Hepatocyte (in vitro differentiated cells): ENCODE data around the gene APBA3. TPM values are rescaled to one million over a fixed set of nuclear protein-coding genes. Genes with fewer than 3 reads are reported as not detected.

Experiments
- DNase-seq: peaks from one replicate; pipeline ENCODE4 v3.0.0-alpha.2; 2016; ENCODE audit warnings: low spot score
- H2AFZ ChIP-seq: fragments of 200-600 bp; sonication (generic); 2 replicates; pipeline ENCODE4 v1.6.0; 2016; ENCODE audit warnings: antibody characterized with exemption, mild to moderate bottlenecking
- H3K27ac ChIP-seq: fragments of 200-600 bp; sonication (generic); 2 replicates; pipeline ENCODE4 v1.5.1; 2016; ENCODE audit warnings: mild to moderate bottlenecking
- H3K27me3 ChIP-seq: fragments of 200-600 bp; sonication (generic); 2 replicates; pipeline ENCODE4 v1.6.1; 2016
- H3K36me3 ChIP-seq: fragments of 200-600 bp; sonication (generic); replicated peaks from 2 replicates; pipeline ENCODE4 v1.5.1; 2016; ENCODE audit warnings: low read depth; ENCODE audit not compliant: insufficient read depth
- H3K4me1 ChIP-seq: fragments of 200-600 bp; sonication (generic); 2 replicates; pipeline ENCODE4 v1.5.1; 2016; ENCODE audit warnings: mild to moderate bottlenecking, moderate library complexity; ENCODE audit not compliant: insufficient read depth
- H3K4me2 ChIP-seq: fragments of 200-600 bp; sonication (generic); 2 replicates; pipeline ENCODE4 v1.6.0; 2016
- H3K4me3 ChIP-seq: fragments of 200-600 bp; sonication (generic); 2 replicates; pipeline ENCODE4 v1.5.1; 2016; ENCODE audit warnings: mild to moderate bottlenecking
- H3K79me2 ChIP-seq: fragments of 200-600 bp; sonication (generic); 2 replicates; pipeline ENCODE4 v1.6.0; 2017; ENCODE audit warnings: mild to moderate bottlenecking
- H3K9me2 ChIP-seq: fragments of 200-600 bp; sonication (generic); replicated peaks from 2 replicates; pipeline ENCODE4 v1.6.0; 2017; ENCODE audit warnings: mild to moderate bottlenecking; ENCODE audit not compliant: insufficient read depth
- H3K9me3 ChIP-seq: fragments of 200-600 bp; sonication (generic); 2 replicates; pipeline ENCODE4 v1.5.1; 2016; ENCODE audit warnings: low read depth, mild to moderate bottlenecking
- H4K20me1 ChIP-seq: fragments of 200-600 bp; sonication (generic); 2 replicates; pipeline ENCODE4 v1.6.0; 2016; ENCODE audit warnings: mild to moderate bottlenecking; ENCODE audit not compliant: insufficient read depth, poor library complexity, severe bottlenecking
- CTCF ChIP-seq: fragments of 200-600 bp; sonication (generic); IDR thresholded peaks from 2 replicates; pipeline ENCODE4 v1.5.1; 2016; ENCODE audit warnings: antibody characterized with exemption, mild to moderate bottlenecking; ENCODE audit not compliant: poor library complexity
- EZH2 ChIP-seq: fragments of 200-600 bp; sonication (generic); IDR thresholded peaks from 2 replicates; pipeline ENCODE4 v1.6.1; 2016; ENCODE audit warnings: antibody characterized with exemption, mild to moderate bottlenecking, borderline replicate concordance
- EZH2phosphoT487 ChIP-seq: fragments of 200-600 bp; sonication (generic); IDR thresholded peaks from one replicate; pipeline ENCODE4 v1.6.1; 2018; ENCODE audit warnings: antibody characterized with exemption, mild to moderate bottlenecking, low read depth, moderate library complexity; ENCODE audit not compliant: unreplicated experiment, severe bottlenecking
- WGBS: methylation state at CpG from one replicate; pipeline ENCODE4 v1.1.6; 2016; ENCODE audit warnings: low lambda C conversion rate; ENCODE audit errors: missing lambda C conversion rate; 5-methylcytosine and 5-hydroxymethylcytosine counted together
- polyA plus RNA-seq: library from polyadenylated mRNA; unstranded; fragments of >200 nt; fragmentation: Nextera tagmentation; extraction: Ambion mirVana; gene quantifications from 2 replicates; pipeline ENCODE4 v1.2.1, GENCODE V29; 2016
- total RNA-seq: library from RNA; depleted of rRNA; stranded (reverse); fragments of >200 nt; gene quantifications from 2 replicates; pipeline ENCODE4 v1.2.3, GENCODE V29; 2014

Gene APBA3
- total and polyA plus RNA-seq, 2 experiments from 2014 or later = 20.7 to 25.5 TPM

GRCh38 chr19:3730457-3730958 lies 31.0 kb downstream of the APBA3 start:
- no peaks in the 10 kb centered on the region for H3K9me3 ChIP-seq
- H3K79me2 ChIP-seq = peaks cover 3% of the 10 kb centered on the region
- H3K27ac ChIP-seq = no peak overlapping the region
- H3K4me1 ChIP-seq = no peaks in the 10 kb centered on the region
- H3K9me2 ChIP-seq = no peaks in the 10 kb centered on the region
- no peak for TF ChIP-seq EZH2phosphoT487
- TF ChIP-seq CTCF = no peak
- TF ChIP-seq EZH2 = no peak
- no peak overlapping the region for H2AFZ ChIP-seq
- no peaks in the 10 kb centered on the region for H3K27me3 ChIP-seq
- no peaks in the 10 kb centered on the region for H3K36me3 ChIP-seq
- WGBS = 93% methylated on average over 27 of the region's 32 CpGs
- no peak overlapping the region for H3K4me2 ChIP-seq
- H3K4me3 ChIP-seq = no peak overlapping the region
- no peaks in the 10 kb centered on the region for H4K20me1 ChIP-seq
- no peak for DNase-seq

- H3K27ac ChIP-seq = no peak overlapping the region
- TF ChIP-seq EZH2phosphoT487 (no peak), CTCF (no peak), EZH2 (no peak)
These were observed 35.7 kb downstream of the APBA3 start for GRCh38 chr19:3725640-3726310.

GRCh38 chr19:3725121-3725520 lies 36.4 kb downstream of the APBA3 start:
- no peak overlapping the region for H3K27ac ChIP-seq
- no peak overlapping the region for H2AFZ ChIP-seq
- no peak overlapping the region for H3K4me3 ChIP-seq
- H3K9me2 ChIP-seq = no peaks in the 10 kb centered on the region
- DNase-seq = no peak
- no peaks in the 10 kb centered on the region for H3K9me3 ChIP-seq
- no peak overlapping the region for H3K4me2 ChIP-seq
- peaks cover 26% of the 10 kb centered on the region for H3K79me2 ChIP-seq
- peaks cover 7% of the 10 kb centered on the region for H3K4me1 ChIP-seq
- H3K27me3 ChIP-seq = no peaks in the 10 kb centered on the region
- no peaks in the 10 kb centered on the region for H3K36me3 ChIP-seq
- H4K20me1 ChIP-seq = peaks cover 19% of the 10 kb centered on the region
- 83% methylated on average over 3 of the region's 3 CpGs for WGBS
- no peak for TF ChIP-seq CTCF
- no peak for TF ChIP-seq EZH2
- TF ChIP-seq EZH2phosphoT487 = no peak

More at GRCh38 chr19:3725640-3726310, 35.7 kb downstream of the APBA3 start:
- H3K4me2 ChIP-seq = peak overlapping the region; percentile 29
- H3K9me2 ChIP-seq = no peaks in the 10 kb centered on the region
- peak; percentile 58 for DNase-seq
- H3K79me2 ChIP-seq = peaks cover 26% of the 10 kb centered on the region
- H4K20me1 ChIP-seq = peaks cover 19% of the 10 kb centered on the region
- peaks cover 3% of the 10 kb centered on the region for H3K4me1 ChIP-seq
- WGBS = 41% methylated on average over 14 of the region's 14 CpGs
- no peaks in the 10 kb centered on the region for H3K27me3 ChIP-seq
- no peaks in the 10 kb centered on the region for H3K36me3 ChIP-seq
- no peak overlapping the region for H3K4me3 ChIP-seq
- H3K9me3 ChIP-seq = no peaks in the 10 kb centered on the region
- no peak overlapping the region for H2AFZ ChIP-seq
